A549 (cell line): ENCODE measurements around the gene POGLUT2. TPM values are rescaled to one million over a fixed set of nuclear protein-coding genes. Genes with fewer than 3 reads are reported as not detected.

Source experiments
- ATAC-seq, 2 experiments: fragments of 200-7000 bp in 1 of 2; fragments of >200 bp in 1 of 2; cut with Nextera tagmentation in 1 of 2; cut with Tn5 transposase in 1 of 2; 3 replicates each; pipeline versions ENCODE4 v1.8.0 to v1.9.1; 2018 to 2020; ENCODE audit warnings: mild to moderate bottlenecking in 1 of 2, moderate library complexity in 1 of 2
- CTCF ChIA-PET: fragments of 300-600 bp; sonication (Branson Sonifier 250); formaldehyde crosslinking; extraction: SDS; loops from one replicate; lab custom pipeline; 2021; ENCODE audit warnings: antibody characterized with exemption, inconsistent platforms; lab: Yijun Ruan, JAX
- POLR2A ChIA-PET: fragments of 350-600 bp; formaldehyde crosslinking; extraction: SDS; loops from one replicate; lab custom pipeline; 2021; ENCODE audit warnings: antibody characterized with exemption, inconsistent platforms; lab: Yijun Ruan, JAX
- DNase-seq, 2 experiments: peaks; one replicate each; pipeline versions ENCODE4 v3.0.0 to v3.0.0-alpha.2; 2011 to 2016; ENCODE audit warnings: low read depth in 1 of 2, low spot score in 1 of 2
- FAIRE-seq: peaks from 2 replicates; lab custom pipeline; 2011; peaks lifted over from hg19 to GRCh38; lab: Jason Lieb, UNC
- H3K27ac ChIP-seq, 2 experiments: fragments of >200 bp; sonication (Bioruptor Twin); formaldehyde crosslinking; 3 replicates each; pipeline ENCODE4 v1.5.1; 2016 to 2017
- H3K4me1 ChIP-seq: fragments of >200 bp; sonication (Bioruptor Twin); formaldehyde crosslinking; 3 replicates; pipeline ENCODE4 v1.6.1; 2016
- H3K4me2 ChIP-seq: fragments of >200 bp; sonication (Bioruptor Twin); formaldehyde crosslinking; 3 replicates; pipeline ENCODE4 v1.6.1; 2016
- H3K4me3 ChIP-seq: fragments of >200 bp; sonication (Bioruptor Twin); formaldehyde crosslinking; 3 replicates; pipeline ENCODE4 v1.5.1; 2016
- H3K9me3 ChIP-seq: fragments of >200 bp; sonication (Bioruptor Twin); formaldehyde crosslinking; 3 replicates; pipeline ENCODE4 v1.6.1; 2016
- CBX2 ChIP-seq: fragments of 200-600 bp; sonication (generic); IDR thresholded peaks from 2 replicates; pipeline ENCODE4 v1.6.1; 2016; ENCODE audit warnings: low read depth, mild to moderate bottlenecking, borderline replicate concordance
- CBX8 ChIP-seq: fragments of 200-600 bp; sonication (generic); IDR thresholded peaks from 2 replicates; pipeline ENCODE4 v1.6.1; 2016
- CEBPB ChIP-seq, 2 experiments: fragments of >200 bp in 1 of 2; sonication (Bioruptor Twin) in 1 of 2; formaldehyde crosslinking in 1 of 2; IDR thresholded peaks; 2 replicates each; pipeline ENCODE4 v1.6.1; 2012 to 2016
- CHD2 ChIP-seq: fragments of 150-350 bp; IDR thresholded peaks from 2 replicates; pipeline ENCODE4 v1.6.1; 2014; ENCODE audit warnings: low read length; ENCODE audit not compliant: partially characterized antibody
- CHD4 ChIP-seq: fragments of 200-600 bp; sonication (generic); IDR thresholded peaks from 2 replicates; pipeline ENCODE4 v1.6.1; 2016; ENCODE audit warnings: antibody characterized with exemption, mild to moderate bottlenecking, borderline replicate concordance
- EHF ChIP-seq: fragments of 250-450 bp; sonication (Bioruptor Pico); IDR thresholded peaks from 2 replicates; pipeline ENCODE4 v1.5.0; 2020; ENCODE audit warnings: mild to moderate bottlenecking
- EHMT2 ChIP-seq: fragments of 200-600 bp; sonication (generic); IDR thresholded peaks from 2 replicates; pipeline ENCODE4 v1.6.1; 2016; ENCODE audit warnings: antibody characterized with exemption, low read depth, mild to moderate bottlenecking, moderate library complexity
- ELK1 ChIP-seq: fragments of 150-350 bp; IDR thresholded peaks from 2 replicates; pipeline ENCODE4 v1.6.1; 2014; ENCODE audit warnings: low read depth, mild to moderate bottlenecking, low read length
- FOSL2 ChIP-seq, 2 experiments: fragments of 450-650 bp in 1 of 2; fragments of >200 bp in 1 of 2; sonication (Bioruptor Twin) in 1 of 2; formaldehyde crosslinking; IDR thresholded peaks; 2 replicates each; pipeline versions ENCODE4 v1.5.0 to v1.6.1; 2016 to 2020; ENCODE audit warnings: mild to moderate bottlenecking in 1 of 2, moderate library complexity in 1 of 2
- HOXB5 ChIP-seq: fragments of 250-450 bp; sonication (Bioruptor Pico); IDR thresholded peaks from 2 replicates; pipeline ENCODE4 v1.5.0; 2020; ENCODE audit warnings: mild to moderate bottlenecking, moderate library complexity
- KDM1A ChIP-seq: fragments of 200-600 bp; sonication (generic); IDR thresholded peaks from 2 replicates; pipeline ENCODE4 v1.6.1; 2016; ENCODE audit warnings: low read depth, mild to moderate bottlenecking
- MYC ChIP-seq: IDR thresholded peaks from 2 replicates; pipeline ENCODE4 v1.6.1; 2012; ENCODE audit warnings: mild to moderate bottlenecking, inconsistent platforms, low read length, improper control_type of control experiment, borderline replicate concordance
- NR3C1 ChIP-seq: fragments of >200 bp; sonication (Bioruptor Twin); formaldehyde crosslinking; IDR thresholded peaks from 3 replicates; pipeline ENCODE4 v1.6.1; 2017
- PHF8 ChIP-seq: fragments of 200-600 bp; sonication (generic); IDR thresholded peaks from 2 replicates; pipeline ENCODE4 v1.6.1; 2016; ENCODE audit warnings: low read depth, mild to moderate bottlenecking, antibody characterized with exemption, moderate library complexity, borderline replicate concordance
- RAD21 ChIP-seq, 2 experiments: fragments of >200 bp in 1 of 2; sonication (Bioruptor Twin) in 1 of 2; formaldehyde crosslinking in 1 of 2; IDR thresholded peaks in 1 of 2; conservative IDR thresholded peaks in 1 of 2; 2 replicates in 1 of 2; 3 replicates in 1 of 2; pipeline ENCODE4 v1.6.1; 2012 to 2018; ENCODE audit warnings: inconsistent platforms in 1 of 2
- RCOR1 ChIP-seq: fragments of 150-350 bp; IDR thresholded peaks from 2 replicates; pipeline ENCODE4 v1.6.1; 2014; ENCODE audit warnings: antibody characterized with exemption, low read length, low read depth
- RNF2 ChIP-seq: fragments of 200-600 bp; sonication (generic); IDR thresholded peaks from 2 replicates; pipeline ENCODE4 v1.6.1; 2016; ENCODE audit warnings: low read depth, mild to moderate bottlenecking, antibody characterized with exemption, moderate library complexity, borderline replicate concordance
- SREBF2 ChIP-seq: fragments of 450-650 bp; IDR thresholded peaks from 2 replicates; pipeline ENCODE4 v1.6.1; 2014; ENCODE audit warnings: mild to moderate bottlenecking, moderate library complexity
- TFCP2L1 ChIP-seq: fragments of 250-450 bp; sonication (Bioruptor Pico); IDR thresholded peaks from 2 replicates; pipeline ENCODE4 v1.5.0; 2021; ENCODE audit warnings: mild to moderate bottlenecking
- USF2 ChIP-seq: fragments of 450-650 bp; IDR thresholded peaks from 2 replicates; pipeline ENCODE4 v1.6.1; 2014; ENCODE audit warnings: antibody characterized with exemption
- ZFP36 ChIP-seq: fragments of 450-650 bp; IDR thresholded peaks from 2 replicates; pipeline ENCODE4 v1.6.1; 2014; ENCODE audit warnings: borderline replicate concordance; ENCODE audit not compliant: partially characterized antibody
- WGBS: methylation state at CpG from one replicate; pipeline ENCODE4 v1.1.6; 2017; ENCODE audit errors: missing lambda C conversion rate; 5-methylcytosine and 5-hydroxymethylcytosine counted together
- polyA plus RNA-seq, 4 experiments: library from polyadenylated mRNA; depleted of rRNA in 3 of 4; stranded (reverse); fragments of >200 nt; fragmentation: RNase III in 1 of 4; extraction: RNeasy Plus Mini Kit Qiagen cat#74134 plus additional on column Dnase treatment in 1 of 4; gene quantifications; 2 replicates in 3 of 4; 3 replicates in 1 of 4; pipeline ENCODE4 v1.2.3, GENCODE V29; 2011 to 2017
- TF ChIP-seq, protein P1 (sequence below): IDR thresholded peaks from 2 replicates; pipeline ENCODE4 v1.6.1; 2012
- TF ChIP-seq, protein P2 (sequence below): IDR thresholded peaks from 2 replicates; pipeline ENCODE4 v1.6.1; 2012

POGLUT2 gene
- polyA plus RNA-seq, 2 of the 4 experiments (the other 2 are of a cell fraction): 5.3 to 9.1 TPM

DNA sequence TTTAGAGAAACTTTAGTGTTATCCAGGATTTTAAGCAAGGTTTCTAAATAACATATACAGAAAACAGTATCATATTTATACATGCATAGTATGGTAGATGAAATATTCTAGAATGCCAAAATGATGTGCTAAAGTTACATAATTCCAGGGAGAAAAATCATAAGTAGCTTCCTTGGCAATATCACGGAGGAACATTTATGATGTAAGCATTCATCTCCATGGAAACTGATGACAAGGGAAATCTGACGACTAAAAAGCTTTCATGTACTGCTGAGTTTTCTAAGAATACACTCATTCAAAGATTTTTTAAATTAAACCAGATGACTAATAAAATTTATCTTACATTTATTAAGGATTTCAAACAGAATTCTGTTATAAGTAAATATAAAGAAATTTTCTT lies 29.9 kb downstream of the POGLUT2 start:
- H3K9me3 ChIP-seq: no peaks in the 10 kb centered on the region
- no peak overlapping the region for H3K27ac ChIP-seq
- TF ChIP-seq NR3C1 (no peak), CHD2 (no peak), CEBPB (IDR thresholded peaks at IDR 0.05) (no peak)
- TF ChIP-seq, protein P1, sequence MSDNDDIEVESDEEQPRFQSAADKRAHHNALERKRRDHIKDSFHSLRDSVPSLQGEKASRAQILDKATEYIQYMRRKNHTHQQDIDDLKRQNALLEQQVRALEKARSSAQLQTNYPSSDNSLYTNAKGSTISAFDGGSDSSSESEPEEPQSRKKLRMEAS: no peak
- DNase-seq (no peak), FAIRE-seq (no peak), ATAC-seq (no peak)
- ChIA-PET POLR2A (no interaction called here), CTCF (interaction anchor here (0.8 to 1.8 kb wide), 4 partner anchors 16 to 187 kb away, joined by 3 to 5 read pairs (median 3); no protein-coding TSS in a partner anchor)
- H3K4me2 ChIP-seq: no peak overlapping the region
- H3K4me1 ChIP-seq: no peaks in the 10 kb centered on the region
- WGBS: 80% methylated on average over 2 of the region's 2 CpGs
- no peak overlapping the region for H3K4me3 ChIP-seq

DNA sequence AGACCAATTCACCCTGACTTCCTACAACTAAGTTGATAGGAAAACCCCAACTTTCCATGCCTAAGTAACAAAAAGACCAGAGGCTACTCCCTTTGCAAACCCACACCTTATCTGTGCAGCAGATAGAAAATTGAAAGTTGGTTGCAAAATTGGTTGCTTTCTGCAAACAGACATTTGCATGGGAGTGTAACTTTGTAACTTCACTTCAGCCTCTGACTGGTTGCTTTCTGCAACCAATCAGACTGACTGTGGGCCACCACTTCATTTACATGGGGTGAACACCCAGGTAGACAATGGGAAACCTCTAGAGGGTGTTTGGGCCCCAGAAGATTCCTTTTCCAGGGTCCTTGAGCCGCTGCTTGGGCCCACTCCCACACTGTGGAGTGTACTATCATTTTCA lies 35.0 kb downstream of the POGLUT2 start:
- CTCF ChIA-PET: no interaction called here
- H3K4me2 ChIP-seq: no peak overlapping the region

GRCh38 chr13:102761071-102761470 lies 37.7 kb downstream of the POGLUT2 start:
- H3K4me1 ChIP-seq: no peaks in the 10 kb centered on the region
- TF ChIP-seq PHF8: no peak
- TF ChIP-seq, protein P2, sequence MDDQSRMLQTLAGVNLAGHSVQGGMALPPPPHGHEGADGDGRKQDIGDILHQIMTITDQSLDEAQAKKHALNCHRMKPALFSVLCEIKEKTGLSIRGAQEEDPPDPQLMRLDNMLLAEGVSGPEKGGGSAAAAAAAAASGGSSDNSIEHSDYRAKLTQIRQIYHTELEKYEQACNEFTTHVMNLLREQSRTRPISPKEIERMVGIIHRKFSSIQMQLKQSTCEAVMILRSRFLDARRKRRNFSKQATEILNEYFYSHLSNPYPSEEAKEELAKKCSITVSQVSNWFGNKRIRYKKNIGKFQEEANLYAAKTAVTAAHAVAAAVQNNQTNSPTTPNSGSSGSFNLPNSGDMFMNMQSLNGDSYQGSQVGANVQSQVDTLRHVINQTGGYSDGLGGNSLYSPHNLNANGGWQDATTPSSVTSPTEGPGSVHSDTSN: no peak
- no peak for TF ChIP-seq USF2
- TF ChIP-seq MYC: no peak
- TF ChIP-seq KDM1A: no peak
- no peak for TF ChIP-seq CBX2
- no peak for TF ChIP-seq RCOR1
- TF ChIP-seq RNF2: no peak
- no peak for TF ChIP-seq CHD4
- no peak for TF ChIP-seq TFCP2L1 (CRISPR knock-in tag)
- TF ChIP-seq FOSL2 (IDR thresholded peaks at IDR 0.05): no peak
- no peak for TF ChIP-seq FOSL2 (CRISPR knock-in tag; IDR thresholded peaks at IDR 0.05)
- TF ChIP-seq CBX8: no peak
- no peak for TF ChIP-seq ZFP36
- TF ChIP-seq HOXB5: no peak
- no peak for TF ChIP-seq EHMT2
- TF ChIP-seq ELK1: no peak
- no peak for TF ChIP-seq EHF (CRISPR knock-in tag)
- TF ChIP-seq SREBF2: no peak
- no peak for TF ChIP-seq NR3C1
- 84% methylated on average over 1 of the region's 1 CpG for WGBS
- POLR2A ChIA-PET: no interaction called here
- H3K4me3 ChIP-seq: no peak overlapping the region
- H3K9me3 ChIP-seq: no peaks in the 10 kb centered on the region
- FAIRE-seq: no peak
- DNase-seq: no peak
- ATAC-seq: no peak
- no peak overlapping the region for H3K4me2 ChIP-seq
- no peak overlapping the region for H3K27ac ChIP-seq
- CTCF ChIA-PET: no interaction called here

More for the DNA sequence above, 35.0 kb downstream of the POGLUT2 start:
- no peak for ATAC-seq
- no peak overlapping the region for H3K27ac ChIP-seq
- 15% methylated on average over 1 of the region's 1 CpG for WGBS
- H3K4me1 ChIP-seq: no peaks in the 10 kb centered on the region
- no peak for FAIRE-seq
- no peaks in the 10 kb centered on the region for H3K9me3 ChIP-seq
- DNase-seq: no peak
- POLR2A ChIA-PET: no interaction called here
- no peak overlapping the region for H3K4me3 ChIP-seq
- no peak for TF ChIP-seq RAD21 (conservative IDR thresholded peaks at IDR 0.05 in 1 of 2, IDR thresholded peaks at IDR 0.05 in 1 of 2)
